MM.1S (cell line): ENCODE measurements around the gene STX3.

Source experiments
- DNase-seq: peaks from one replicate; pipeline ENCODE4 v3.0.0-alpha.2; 2015
- H2AFZ ChIP-seq: fragments of 300-600 bp; sonication (generic); 2 replicates; pipeline ENCODE4 v1.6.0; 2016; ENCODE audit warnings: antibody characterized with exemption, low read length
- H3F3A ChIP-seq: fragments of 300-600 bp; sonication (generic); 2 replicates; pipeline ENCODE4 v1.6.1; 2016; ENCODE audit warnings: mild to moderate bottlenecking, antibody characterized with exemption, low read length, moderate library complexity, mixed read lengths; ENCODE audit not compliant: insufficient read depth
- H3K27ac ChIP-seq: fragments of 300-600 bp; sonication (generic); 2 replicates; pipeline ENCODE4 v1.5.1; 2016; ENCODE audit warnings: mild to moderate bottlenecking, low read length
- H3K27me3 ChIP-seq: fragments of 300-600 bp; sonication (generic); replicated peaks from 2 replicates; pipeline ENCODE4 v1.6.0; 2016; ENCODE audit warnings: low read length; ENCODE audit not compliant: insufficient read depth
- H3K36me3 ChIP-seq: fragments of 300-600 bp; sonication (generic); replicated peaks from 2 replicates; pipeline ENCODE4 v1.6.1; 2016; ENCODE audit warnings: mild to moderate bottlenecking, low read length, mixed read lengths; ENCODE audit not compliant: insufficient read depth
- H3K4me1 ChIP-seq: fragments of 300-600 bp; sonication (generic); 2 replicates; pipeline ENCODE4 v1.6.1; 2016; ENCODE audit warnings: low read length, mixed read lengths
- H3K4me2 ChIP-seq: fragments of 300-600 bp; sonication (generic); 2 replicates; pipeline ENCODE4 v1.6.0; 2016; ENCODE audit warnings: low read depth, low read length
- H3K4me3 ChIP-seq: fragments of 300-600 bp; sonication (generic); 2 replicates; pipeline ENCODE4 v1.5.1; 2016; ENCODE audit warnings: low read length, mixed read lengths
- H3K79me2 ChIP-seq: fragments of 300-600 bp; sonication (generic); 2 replicates; pipeline ENCODE4 v1.6.1; 2016; ENCODE audit warnings: mixed run types, low read length, mixed read lengths
- H3K9ac ChIP-seq: fragments of 300-600 bp; sonication (generic); 2 replicates; pipeline ENCODE4 v1.6.1; 2016; ENCODE audit warnings: low read length, mixed read lengths
- H3K9me2 ChIP-seq: fragments of 300-600 bp; sonication (generic); replicated peaks from 2 replicates; pipeline ENCODE4 v1.6.1; 2016; ENCODE audit warnings: mild to moderate bottlenecking, low read length, mixed read lengths; ENCODE audit not compliant: insufficient read depth
- H3K9me3 ChIP-seq: fragments of 300-600 bp; sonication (generic); replicated peaks from 2 replicates; pipeline ENCODE4 v1.6.1; 2016; ENCODE audit warnings: mild to moderate bottlenecking, low read length, mixed read lengths; ENCODE audit not compliant: insufficient read depth
- H4K20me1 ChIP-seq: fragments of 300-600 bp; sonication (generic); 2 replicates; pipeline ENCODE4 v1.6.1; 2016; ENCODE audit warnings: mild to moderate bottlenecking, low read length, moderate library complexity, mixed read lengths; ENCODE audit not compliant: insufficient read depth
- CTCF ChIP-seq: fragments of 300-600 bp; sonication (generic); IDR thresholded peaks from 2 replicates; pipeline ENCODE4 v1.5.1; 2016; ENCODE audit warnings: antibody characterized with exemption, low read length, mixed read lengths
- EZH2 ChIP-seq: fragments of 300-600 bp; sonication (generic); optimal IDR thresholded peaks from 2 replicates; pipeline ENCODE3; 2017; ENCODE audit warnings: low read depth, mild to moderate bottlenecking, antibody characterized with exemption, low read length, mixed read lengths
- EZH2phosphoT487 ChIP-seq: fragments of 300-600 bp; sonication (generic); IDR thresholded peaks from 2 replicates; pipeline ENCODE4 v1.6.1; 2018; ENCODE audit warnings: antibody characterized with exemption, low read length

Gene STX3

GRCh38 chr11:59708537-59708936, 46.6 kb upstream of the STX3 start:
- Histone ChIP-seq H3K27me3 (no peaks in the 10 kb centered on the region), H3K27ac (no peak overlapping the region), H3K9ac (no peak overlapping the region)

GRCh38 chr11:59710136-59710847, 44.9 kb upstream of the STX3 start:
- Histone ChIP-seq H3K79me2 (no peaks in the 10 kb centered on the region), H3K27me3 (no peaks in the 10 kb centered on the region), H3F3A (no peaks in the 10 kb centered on the region; the same call in 1 of the 2 replicates), H4K20me1 (no peaks in the 10 kb centered on the region), H3K4me1 (no peaks in the 10 kb centered on the region), H3K9ac (no peak overlapping the region), H3K4me2 (no peak overlapping the region), H3K9me3 (no peaks in the 10 kb centered on the region), H3K36me3 (no peaks in the 10 kb centered on the region), H3K27ac (no peak overlapping the region), H2AFZ (no peak overlapping the region), H3K9me2 (no peaks in the 10 kb centered on the region), H3K4me3 (no peak overlapping the region)
- DNase-seq = no peak
- TF ChIP-seq EZH2 = no peak
- no peak for TF ChIP-seq CTCF
- TF ChIP-seq EZH2phosphoT487 = no peak

More at GRCh38 chr11:59708537-59708936, 46.6 kb upstream of the STX3 start:
- H3F3A ChIP-seq = no peaks in the 10 kb centered on the region; the same call in 1 of the 2 replicates
- DNase-seq = no peak
- no peaks in the 10 kb centered on the region for H3K79me2 ChIP-seq
- H3K9me3 ChIP-seq = no peaks in the 10 kb centered on the region
- no peak overlapping the region for H2AFZ ChIP-seq
- no peak overlapping the region for H3K4me3 ChIP-seq
- no peaks in the 10 kb centered on the region for H4K20me1 ChIP-seq
- no peaks in the 10 kb centered on the region for H3K4me1 ChIP-seq
- H3K36me3 ChIP-seq = no peaks in the 10 kb centered on the region
- TF ChIP-seq EZH2phosphoT487 = no peak
- no peak for TF ChIP-seq EZH2
- TF ChIP-seq CTCF = no peak
- no peak overlapping the region for H3K4me2 ChIP-seq
- H3K9me2 ChIP-seq = no peaks in the 10 kb centered on the region

- no peak within 1 kb of the TSS for H3K4me3 ChIP-seq
- H3K9me3 ChIP-seq = no peaks in the 10 kb centered on the region
- no peak within 1 kb of the TSS for H3K27ac ChIP-seq
- H3K27me3 ChIP-seq = no peaks in the 10 kb centered on the region
- no peaks in the 10 kb centered on the region for H3K79me2 ChIP-seq
- H3K4me1 ChIP-seq = no peaks in the 10 kb centered on the region
- no peaks in the 10 kb centered on the region for H3F3A ChIP-seq
- H3K9me2 ChIP-seq = no peaks in the 10 kb centered on the region
- H3K9ac ChIP-seq = no peak within 1 kb of the TSS
- TF ChIP-seq CTCF = no peak
- no peak for TF ChIP-seq EZH2phosphoT487
- TF ChIP-seq EZH2 = no peak
- no peak for DNase-seq
- H3K36me3 ChIP-seq = no peaks in the 10 kb centered on the region
- H3K4me2 ChIP-seq = no peak within 1 kb of the TSS
- no peak within 1 kb of the TSS for H2AFZ ChIP-seq
- H4K20me1 ChIP-seq = no peaks in the 10 kb centered on the region
These were observed 41.4 kb upstream of the STX3 start, which contains the start of gene OR10V1 for GRCh38 chr11:59713745-59714144. Gene OR10V1, minus strand, starts transcription at chr11:59713845. Its CDS starts 0 bp downstream, at chr11:59713845.
